GM12878 (cell line): Measurements from ENCODE around the gene GOSR2. TPM values are rescaled to one million over a fixed set of nuclear protein-coding genes. Genes with fewer than 3 reads are reported as not detected.
A peak's percentile ranks its signal among the peaks of the same experiment; 100 is the strongest.

Experiments
- ATAC-seq: fragments of 200-7000 bp; cut with Tn5 transposase; 3 replicates; pipeline ENCODE4 v1.9.1; 2020; ENCODE audit warnings: mild to moderate bottlenecking, moderate library complexity
- BruUV-seq: library from RNA; stranded (reverse); fragments of 400-500 nt; replicated peaks from 2 replicates; lab custom pipeline; 2021; lab: Mats Ljungman, UMichigan
- CTCF ChIA-PET: fragments of 300-600 bp; sonication (Branson Sonifier 250); formaldehyde crosslinking; extraction: SDS; loops from one replicate; lab custom pipeline; 2021; ENCODE audit warnings: inconsistent platforms; lab: Yijun Ruan, JAX
- POLR2A ChIA-PET: fragments of 350-600 bp; formaldehyde crosslinking; extraction: SDS; loops from one replicate; lab custom pipeline; 2021; ENCODE audit warnings: inconsistent platforms; lab: Charles Lee
- RAD21 ChIA-PET: fragments of 300-600 bp; sonication (Branson Sonifier 250); formaldehyde crosslinking; loops from one replicate; lab custom pipeline; 2023; ENCODE audit warnings: antibody characterized with exemption; ENCODE audit not compliant: unreplicated experiment; lab: Charles Lee
- SMC1A ChIA-PET: fragments of 300-600 bp; sonication (Branson Sonifier 250); formaldehyde crosslinking; loops from one replicate; lab custom pipeline; 2023; ENCODE audit not compliant: unreplicated experiment, uncharacterized antibody; lab: Charles Lee
- DNase-seq: peaks from one replicate; pipeline ENCODE4 v3.0.0-alpha.2; 2011; ENCODE audit warnings: low read depth, low spot score
- FAIRE-seq: peaks from 3 replicates; lab custom pipeline; 2011; peaks lifted over from hg19 to GRCh38; lab: Jason Lieb, UNC
- H2AFZ ChIP-seq: 2 replicates; pipeline ENCODE4 v1.6.0; 2011; ENCODE audit warnings: low read depth, low read length, control low read depth; ENCODE audit not compliant: control insufficient read depth
- H3K27ac ChIP-seq: 2 replicates; pipeline ENCODE4 v1.5.1; 2011; ENCODE audit warnings: control low read depth; ENCODE audit not compliant: control insufficient read depth, insufficient read depth
- H3K27me3 ChIP-seq, 2 experiments: replicated peaks in 1 of 2; 2 replicates each; pipeline versions ENCODE4 v1.6.0 to v1.6.1; 2011; ENCODE audit warnings: low read length in 1 of 2; ENCODE audit not compliant: control insufficient read depth in 2 of 2, insufficient read depth in 2 of 2
- H3K36me3 ChIP-seq, 2 experiments: 2 replicates each; pipeline ENCODE4 v1.5.1; 2011; ENCODE audit warnings: low read length in 1 of 2; ENCODE audit not compliant: control insufficient read depth in 2 of 2, insufficient read depth in 2 of 2
- H3K4me1 ChIP-seq: 2 replicates; pipeline ENCODE4 v1.6.1; 2011; ENCODE audit warnings: mild to moderate bottlenecking, low read length, moderate library complexity, mixed read lengths; ENCODE audit not compliant: control insufficient read depth, insufficient read depth
- H3K4me2 ChIP-seq: 2 replicates; pipeline ENCODE4 v1.6.0; 2011; ENCODE audit warnings: control low read depth; ENCODE audit not compliant: control insufficient read depth, insufficient read depth
- H3K4me3 ChIP-seq: fragments of 200-600 bp; sonication (generic); 2 replicates; pipeline ENCODE4 v1.5.1; 2016
- H3K79me2 ChIP-seq: 2 replicates; pipeline ENCODE4 v1.6.0; 2011; ENCODE audit warnings: low read length; ENCODE audit not compliant: control insufficient read depth, insufficient read depth
- H3K9ac ChIP-seq: 2 replicates; pipeline ENCODE4 v1.8.0; 2011; ENCODE audit warnings: low read length, control low read depth, mixed read lengths; ENCODE audit not compliant: control insufficient read depth, insufficient read depth
- H3K9me3 ChIP-seq: replicated peaks from 3 replicates; pipeline ENCODE4 v1.5.1; 2011; ENCODE audit warnings: mild to moderate bottlenecking, low read length; ENCODE audit not compliant: control insufficient read depth, insufficient read depth
- H4K20me1 ChIP-seq: 2 replicates; pipeline ENCODE4 v1.6.0; 2011; ENCODE audit not compliant: control insufficient read depth, insufficient read depth
- CHD1 ChIP-seq: IDR thresholded peaks from 2 replicates; pipeline ENCODE4 v1.6.1; 2012; ENCODE audit warnings: low read depth, low read length, improper control_type of control experiment
- E2F8 ChIP-seq: fragments of 450-650 bp; IDR thresholded peaks from 2 replicates; pipeline ENCODE4 v1.6.1; 2018; ENCODE audit warnings: mild to moderate bottlenecking, low read depth, moderate library complexity; ENCODE audit not compliant: partially characterized antibody
- KDM1A ChIP-seq: fragments of 200-600 bp; sonication (generic); IDR thresholded peaks from 2 replicates; pipeline ENCODE4 v1.6.1; 2016; ENCODE audit warnings: borderline replicate concordance
- NR2F1 ChIP-seq: fragments of 450-650 bp; conservative IDR thresholded peaks from 2 replicates; pipeline ENCODE4 v1.6.1; 2017; ENCODE audit warnings: mild to moderate bottlenecking
- SREBF1 ChIP-seq: IDR thresholded peaks from 2 replicates; pipeline ENCODE4 v1.6.1; 2012; ENCODE audit warnings: mild to moderate bottlenecking, low read length
- SUPT20H ChIP-seq: IDR thresholded peaks from 2 replicates; pipeline ENCODE4 v1.6.1; 2011; ENCODE audit warnings: low read depth, mild to moderate bottlenecking, low read length, moderate library complexity, borderline replicate concordance; ENCODE audit not compliant: control insufficient read depth
- WGBS: methylation state at CpG from one replicate; pipeline ENCODE4 v1.1.6; 2016; ENCODE audit warnings: low lambda C conversion rate; ENCODE audit not compliant: insufficient replicate concordance, insufficient coverage; ENCODE audit errors: missing lambda C conversion rate; 5-methylcytosine and 5-hydroxymethylcytosine counted together
- in situ Hi-C: fragments of 300-500 bp; cut with MboI; formaldehyde crosslinking; loops from 9 replicates; pipeline ENCODE4 v1.14.3; 2018; ENCODE audit warnings: mixed read lengths
- intact Hi-C: fragments of 100-400 bp; cut with micrococcal nuclease; formaldehyde crosslinking; loops from one replicate; pipeline ENCODE4 v1.14.2; 2022; ENCODE audit not compliant: unreplicated experiment
- polyA plus RNA-seq, 11 experiments: library from polyadenylated mRNA; depleted of rRNA in 4 of 11; unstranded in 6 of 11; stranded (reverse) in 5 of 11; fragments of >200 nt; fragmentation: Nextera tagmentation in 4 of 11; fragmentation: Illumina TruSeq in 1 of 11; extraction: Ambion mirVana in 4 of 11; extraction: Trizol in 1 of 11; gene quantifications; 1 replicate in 1 of 11; 2 replicates in 10 of 11; pipeline versions ENCODE4 v1.2.1 to v1.2.3, GENCODE V29; 2011 to 2016; ENCODE audit warnings: inconsistent platforms in 2 of 11, missing spikeins in 2 of 11, low read depth in 1 of 11
- total RNA-seq, 4 experiments: library from RNA; depleted of rRNA in 3 of 4; stranded (reverse); fragments of >200 nt in 3 of 4; fragmentation: Illumina TruSeq in 1 of 4; extraction: Trizol in 1 of 4; gene quantifications; 2 replicates each; pipeline versions ENCODE4 v1.2.1 to v1.2.3, GENCODE V29; 2013 to 2021

Gene GOSR2
- total and polyA plus RNA-seq, 10 of the 15 experiments (the other 5 are each of a cell fraction or from before 2014, with no cell fraction given): 30.1 to 64.5 (median 47.0) TPM

GRCh38 chr17:46922804-46923635 lies at the start of gene GOSR2 (continued):
- TF ChIP-seq E2F8 (peak; percentile 80), KDM1A (no peak), NR2F1 (0 out of 2 replicates have a peak, but pooled peaks have one; percentile 42)

GRCh38 chr17:46873941-46874645 lies 48.9 kb upstream of the GOSR2 start:
- no peaks in the 10 kb centered on the region for H4K20me1 ChIP-seq
- H3K27ac ChIP-seq: no peak overlapping the region
- FAIRE-seq (no peak), DNase-seq (no peak), ATAC-seq (no peak)
- WGBS: 35% methylated on average over 7 of the region's 7 CpGs
- intact Hi-C loops: loop anchor here (10.0 kb wide), 1 partner anchor 49 kb away; no protein-coding TSS in a partner anchor
- RAD21 ChIA-PET: no interaction called here
- POLR2A ChIA-PET: no interaction called here
- CTCF ChIA-PET: no interaction called here
- no peaks in the 10 kb centered on the region for H3K79me2 ChIP-seq
- in situ Hi-C loops: no loop called here
- H3K4me3 ChIP-seq: no peak overlapping the region
- no TSS peak for BruUV-seq
- no peak overlapping the region for H3K9ac ChIP-seq
- no peaks in the 10 kb centered on the region for H3K4me1 ChIP-seq
- no peak overlapping the region for H2AFZ ChIP-seq
- H3K4me2 ChIP-seq: no peak overlapping the region
- no peaks in the 10 kb centered on the region for H3K27me3 ChIP-seq
- TF ChIP-seq CHD1: no peak
- no peak for TF ChIP-seq SUPT20H
- TF ChIP-seq SREBF1: no peak
- TF ChIP-seq, all 136 proteins: peak for 0
- Histone ChIP-seq H3K9me3 (no peaks in the 10 kb centered on the region), H3K36me3 (no peaks in the 10 kb centered on the region)
- SMC1A ChIA-PET: no interaction called here
